ENCODE results near the gene CHRNE.

The CHRNE gene

GRCh38 chr17:4853208-4853671 lies 49.7 kb downstream of the CHRNE start:
- Histone ChIP-seq H3K4me1 (ENCODE audit: control insufficient read depth, insufficient read depth, low read length) (peaks cover 34% of the 10 kb centered on the region), H3K9me3 (ENCODE audit: control insufficient read depth, low read length) (no peaks in the 10 kb centered on the region), H3K36me3 (ENCODE audit: control insufficient read depth, insufficient read depth, low read length) (no peaks in the 10 kb centered on the region), H3K27ac (ENCODE audit: insufficient read depth, low read depth, low read length, poor library complexity, severe bottlenecking) (no peak overlapping the region), H3K27me3 (ENCODE audit: control insufficient read depth, insufficient read depth, low read length, poor library complexity, severe bottlenecking) (no peaks in the 10 kb centered on the region), H3K4me3 (ENCODE audit: insufficient read depth, low read depth, low read length) (no peak overlapping the region)
- 95 to 98% methylated on average over 2 of the region's 2 CpGs for WGBS, 2 experiments

GRCh38 chr17:4852567-4853207 lies 50.2 kb downstream of the CHRNE start:
- Histone ChIP-seq H3K4me3 (ENCODE audit: insufficient read depth, low read depth, low read length) (no peak overlapping the region), H3K4me1 (ENCODE audit: control insufficient read depth, insufficient read depth, low read length) (peaks cover 29% of the 10 kb centered on the region), H3K36me3 (ENCODE audit: control insufficient read depth, insufficient read depth, low read length) (no peaks in the 10 kb centered on the region), H3K27ac (ENCODE audit: insufficient read depth, low read depth, low read length, poor library complexity, severe bottlenecking) (no peak overlapping the region), H3K27me3 (ENCODE audit: control insufficient read depth, insufficient read depth, low read length, poor library complexity, severe bottlenecking) (no peaks in the 10 kb centered on the region), H3K9me3 (ENCODE audit: control insufficient read depth, low read length) (no peaks in the 10 kb centered on the region)

DNA sequence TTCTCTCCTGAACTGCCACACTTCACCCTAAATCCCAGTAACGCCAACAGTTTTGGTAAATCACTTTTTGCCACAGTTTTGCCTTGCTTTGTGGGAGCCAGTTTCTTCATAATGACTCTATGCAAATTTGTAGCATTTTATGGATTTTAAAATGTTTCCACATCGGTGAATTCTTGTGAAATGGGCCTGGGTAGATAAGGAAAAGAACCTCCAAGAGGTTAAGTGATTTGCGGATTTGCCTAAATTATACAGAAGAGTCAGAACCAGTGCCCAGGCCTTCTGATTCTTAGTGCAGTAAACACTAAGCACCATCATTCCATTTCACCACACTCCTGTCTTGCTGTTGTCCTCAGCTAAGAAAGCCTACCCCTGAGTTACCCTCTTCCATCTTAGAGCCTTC lies 51.8 kb downstream of the CHRNE start:
- WGBS, 2 experiments, result 90 to 91% methylated on average over 3 of the region's 3 CpGs
- H3K27me3 ChIP-seq (ENCODE audit: control insufficient read depth, insufficient read depth, low read length, poor library complexity, severe bottlenecking), result no peaks in the 10 kb centered on the region
- H3K4me1 ChIP-seq (ENCODE audit: control insufficient read depth, insufficient read depth, low read length), result peaks cover 15% of the 10 kb centered on the region
- no peaks in the 10 kb centered on the region for H3K9me3 ChIP-seq (ENCODE audit: control insufficient read depth, low read length)
- no peak overlapping the region for H3K27ac ChIP-seq (ENCODE audit: insufficient read depth, low read depth, low read length, poor library complexity, severe bottlenecking)
- no peaks in the 10 kb centered on the region for H3K36me3 ChIP-seq (ENCODE audit: control insufficient read depth, insufficient read depth, low read length)
- H3K4me3 ChIP-seq (ENCODE audit: insufficient read depth, low read depth, low read length), result no peak overlapping the region

DNA sequence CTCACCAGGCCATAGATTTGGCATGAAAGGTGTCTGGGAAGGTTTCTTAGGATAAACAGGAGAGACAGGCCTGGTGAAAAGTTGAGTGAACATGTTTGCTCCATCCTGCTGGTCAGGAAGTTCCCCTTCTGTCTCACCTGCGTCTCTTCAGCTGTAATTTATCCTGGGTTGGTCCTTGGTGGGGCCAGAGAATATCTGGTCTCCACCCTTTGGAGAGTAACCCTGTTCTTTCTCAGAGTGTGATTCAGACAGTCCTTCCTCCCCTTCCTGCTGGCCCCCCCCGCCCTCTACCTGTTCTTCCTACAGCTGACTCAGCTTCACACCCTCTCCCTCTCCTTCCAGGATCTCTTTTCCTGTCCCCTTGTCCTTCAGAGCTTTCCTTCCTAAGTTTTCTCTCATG lies 52.7 kb downstream of the CHRNE start:
- 87 to 92% methylated on average over 2 of the region's 2 CpGs for WGBS, 2 experiments
- Histone ChIP-seq H3K9me3 (ENCODE audit: control insufficient read depth, low read length) (no peaks in the 10 kb centered on the region), H3K4me3 (ENCODE audit: insufficient read depth, low read depth, low read length) (no peak overlapping the region), H3K36me3 (ENCODE audit: control insufficient read depth, insufficient read depth, low read length) (no peaks in the 10 kb centered on the region), H3K4me1 (ENCODE audit: control insufficient read depth, insufficient read depth, low read length) (peaks cover 14% of the 10 kb centered on the region), H3K27me3 (ENCODE audit: control insufficient read depth, insufficient read depth, low read length, poor library complexity, severe bottlenecking) (no peaks in the 10 kb centered on the region), H3K27ac (ENCODE audit: insufficient read depth, low read depth, low read length, poor library complexity, severe bottlenecking) (no peak overlapping the region)

DNA sequence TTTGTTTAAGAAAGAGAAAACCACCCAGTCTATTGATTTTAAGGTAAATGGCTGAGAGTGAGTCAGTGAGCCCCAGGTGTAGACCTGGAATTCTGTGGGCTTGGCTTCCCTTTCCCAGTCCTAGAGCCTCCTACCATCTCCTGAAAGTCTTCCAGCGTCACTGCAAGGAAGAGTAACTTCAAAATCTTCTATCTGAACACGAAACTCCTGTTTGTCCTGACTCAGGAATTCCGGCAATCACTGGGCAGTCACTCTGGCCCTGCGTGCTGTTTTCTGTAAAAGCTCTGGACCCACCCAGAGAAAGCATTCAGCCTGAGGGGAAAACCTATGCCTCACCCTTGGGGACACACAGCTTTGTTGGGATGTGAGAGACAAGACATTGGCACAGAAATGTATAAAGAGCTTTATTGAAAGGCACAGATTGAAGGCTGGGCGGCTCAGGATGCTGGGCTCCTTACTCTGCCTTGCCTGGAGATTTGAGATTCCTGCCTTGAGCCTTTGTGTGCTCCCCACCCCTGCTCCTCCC lies 53.8 kb downstream of the CHRNE start:
- Histone ChIP-seq H3K9me3 (ENCODE audit: control insufficient read depth, low read length) (no peaks in the 10 kb centered on the region), H3K4me3 (ENCODE audit: insufficient read depth, low read depth, low read length) (no peak overlapping the region), H3K36me3 (ENCODE audit: control insufficient read depth, insufficient read depth, low read length) (no peaks in the 10 kb centered on the region), H3K27me3 (ENCODE audit: control insufficient read depth, insufficient read depth, low read length, poor library complexity, severe bottlenecking) (no peaks in the 10 kb centered on the region), H3K4me1 (ENCODE audit: control insufficient read depth, insufficient read depth, low read length) (peaks cover 13% of the 10 kb centered on the region), H3K27ac (ENCODE audit: insufficient read depth, low read depth, low read length, poor library complexity, severe bottlenecking) (peak overlapping the region; percentile 3)
- WGBS, 2 experiments, result 59% methylated on average over 5 of the region's 5 CpGs

All from ectodermal cell (in vitro differentiated cells).